HepG2 (cell line): Measurements from ENCODE around the gene P3H3. TPM values are rescaled to one million over a fixed set of nuclear protein-coding genes. Genes with fewer than 3 reads are reported as not detected.

Experiments used
- CENPT ChIP-seq: sonication (generic); formaldehyde crosslinking; IDR thresholded peaks from 2 replicates; pipeline ENCODE4 v1.8.0; 2022; ENCODE audit warnings: low read depth, mild to moderate bottlenecking, moderate library complexity, missing genetic modification reagents
- KLF11 ChIP-seq: IDR thresholded peaks from 2 replicates; pipeline ENCODE4 v1.6.1; 2016; ENCODE audit warnings: missing compliant biosample characterization
- NCOA1 ChIP-seq: sonication (generic); formaldehyde crosslinking; IDR thresholded peaks from 2 replicates; pipeline ENCODE4 v1.9.0; 2021; ENCODE audit warnings: missing genetic modification reagents
- PAX8 ChIP-seq: sonication (generic); formaldehyde crosslinking; IDR thresholded peaks from 2 replicates; pipeline ENCODE4 v1.8.0; 2022; ENCODE audit warnings: mild to moderate bottlenecking, missing genetic modification reagents, borderline replicate concordance
- REL ChIP-seq: sonication (generic); formaldehyde crosslinking; conservative IDR thresholded peaks from 2 replicates; pipeline ENCODE4 v1.8.0; 2022; ENCODE audit warnings: mild to moderate bottlenecking, missing genetic modification reagents, moderate library complexity
- SP5 ChIP-seq: IDR thresholded peaks from 2 replicates; pipeline ENCODE4 v1.6.1; 2016; ENCODE audit warnings: low read depth, borderline replicate concordance
- STAG1 ChIP-seq: sonication (generic); formaldehyde crosslinking; IDR thresholded peaks from 2 replicates; pipeline ENCODE4 v1.4.0; 2020; ENCODE audit warnings: missing genetic modification reagents
- THAP11 ChIP-seq: IDR thresholded peaks from 2 replicates; pipeline ENCODE4 v1.6.1; 2016; ENCODE audit warnings: missing biosample characterization, missing genetic modification reagents
- ZNF143 ChIP-seq: sonication (generic); formaldehyde crosslinking; IDR thresholded peaks from 2 replicates; pipeline ENCODE4 v1.4.0; 2020; ENCODE audit warnings: missing genetic modification reagents
- ZNF256 ChIP-seq: sonication (generic); formaldehyde crosslinking; conservative IDR thresholded peaks from 2 replicates; pipeline ENCODE4 v1.4.0; 2020; ENCODE audit warnings: missing genetic modification reagents
- ZNF446 ChIP-seq: sonication (generic); formaldehyde crosslinking; IDR thresholded peaks from 2 replicates; pipeline ENCODE4 v1.5.0; 2020; ENCODE audit warnings: mild to moderate bottlenecking, missing genetic modification reagents
- ZNF570 ChIP-seq: sonication (generic); formaldehyde crosslinking; IDR thresholded peaks from 2 replicates; pipeline ENCODE4 v1.4.0; 2020; ENCODE audit warnings: mild to moderate bottlenecking, missing genetic modification reagents, borderline replicate concordance
- ZNF792 ChIP-seq: IDR thresholded peaks from 2 replicates; pipeline ENCODE4 v1.6.1; 2016
- polyA plus RNA-seq, 8 experiments: library from polyadenylated mRNA; depleted of rRNA in 3 of 8; stranded (reverse) in 7 of 8; unstranded in 1 of 8; fragments of >200 nt; fragmentation: Illumina TruSeq in 4 of 8; extraction: Trizol in 4 of 8; gene quantifications; 2 replicates each; pipeline versions ENCODE4 v1.2.1 to v1.2.3, GENCODE V29; 2011 to 2016; ENCODE audit warnings: low read depth in 4 of 8, missing spikeins in 1 of 8, mixed read lengths in 1 of 8; ENCODE audit not compliant: insufficient read depth in 1 of 8
- total RNA-seq, 5 experiments: library from RNA; depleted of rRNA; stranded (reverse); fragments of >200 nt; fragmentation: Illumina TruSeq; extraction: Trizol; gene quantifications; 2 replicates each; pipeline ENCODE4 v1.2.3, GENCODE V29; 2016; ENCODE audit warnings: low read depth in 1 of 5
- TF ChIP-seq, protein P1 (sequence below): sonication (generic); formaldehyde crosslinking; IDR thresholded peaks from 2 replicates; pipeline ENCODE4 v1.8.1; 2022; ENCODE audit warnings: mild to moderate bottlenecking, missing genetic modification reagents
- TF ChIP-seq, protein P2 (sequence below): IDR thresholded peaks from 2 replicates; pipeline ENCODE4 v1.6.1; 2012; ENCODE audit warnings: low read depth, low read length, improper control_type of control experiment
- TF ChIP-seq, protein P3 (sequence below): sonication (generic); formaldehyde crosslinking; IDR thresholded peaks from 2 replicates; pipeline ENCODE4 v1.8.0; 2022; ENCODE audit warnings: missing genetic modification reagents, low read depth, mild to moderate bottlenecking, borderline replicate concordance
- TF ChIP-seq, protein P4 (sequence below): sonication (generic); formaldehyde crosslinking; IDR thresholded peaks from 2 replicates; pipeline ENCODE4 v1.4.0; 2020; ENCODE audit warnings: missing genetic modification reagents
- TF ChIP-seq, protein P5 (sequence below): fragments of 450-650 bp; IDR thresholded peaks from 2 replicates; pipeline ENCODE4 v1.6.1; 2016

P3H3 gene
- total and polyA plus RNA-seq, 2 of the 13 experiments (the other 11 are each of a cell fraction or from before 2014, with no cell fraction given) = 20.1 to 20.5 TPM

DNA sequence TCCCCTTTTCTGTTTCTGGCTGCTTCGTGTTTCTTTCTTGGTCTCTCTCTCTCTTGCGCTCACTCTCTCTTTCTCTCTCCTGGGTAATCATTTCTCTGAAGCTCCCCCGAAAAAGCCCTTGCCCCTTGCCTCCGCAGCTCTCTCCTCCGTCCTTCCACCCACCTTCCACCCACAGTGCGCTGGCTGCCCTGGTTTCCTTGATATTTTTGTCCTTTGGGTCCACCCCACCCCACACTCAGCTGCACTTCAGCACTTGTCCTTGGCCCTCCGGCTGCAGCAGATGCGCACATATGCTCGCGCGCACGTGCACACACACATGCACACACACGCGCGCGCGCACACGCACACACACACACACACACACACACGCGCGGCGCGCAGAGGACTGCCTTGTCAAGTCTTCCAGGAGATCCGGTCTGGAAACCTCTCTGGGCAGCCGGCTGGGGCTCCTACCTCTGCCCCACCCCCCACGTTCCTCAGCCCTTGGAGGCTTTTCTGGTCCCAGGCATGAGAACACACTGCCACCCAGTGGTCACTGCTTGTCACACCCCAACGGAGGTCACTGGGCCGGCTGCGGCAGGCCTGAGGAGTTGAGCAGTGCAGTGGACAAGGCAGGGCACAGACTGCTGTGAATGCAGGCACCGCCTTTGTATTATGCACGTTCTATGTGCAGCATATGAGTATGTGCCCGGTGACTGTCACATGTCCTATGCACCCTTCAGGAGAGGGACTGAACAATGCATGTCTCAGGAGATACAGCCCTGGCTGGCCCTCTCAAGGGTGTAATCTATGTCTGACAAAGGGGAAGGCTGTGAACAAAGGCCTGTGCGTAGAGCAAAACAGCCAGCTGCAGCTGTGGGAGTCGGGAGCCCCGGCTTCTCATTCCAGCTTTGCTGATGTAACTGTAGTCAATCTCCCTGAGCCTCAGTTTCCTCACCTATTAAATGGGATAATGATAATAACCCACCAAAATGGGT lies 49.3 kb upstream of the P3H3 start (continued):
- TF ChIP-seq ZNF570 (CRISPR knock-in tag) (no peak), ZNF256 (0 out of 2 replicates have a peak, but pooled peaks have one; percentile 55), CENPT (CRISPR knock-in tag) (peak; percentile 68; the same call in 1 of the 2 replicates), REL (CRISPR knock-in tag) (no peak), PAX8 (CRISPR knock-in tag) (no peak), NCOA1 (no peak; the same call in 1 of the 2 replicates), KLF11 (no peak), ZNF446 (no peak), SP5 (CRISPR knock-in tag) (peak; percentile 66), ZNF792 (CRISPR knock-in tag) (no peak), THAP11 (CRISPR knock-in tag) (peak; percentile 71), STAG1 (CRISPR knock-in tag) (peak; percentile 97), ZNF143 (CRISPR knock-in tag) (no peak)
- TF ChIP-seq, protein P1, sequence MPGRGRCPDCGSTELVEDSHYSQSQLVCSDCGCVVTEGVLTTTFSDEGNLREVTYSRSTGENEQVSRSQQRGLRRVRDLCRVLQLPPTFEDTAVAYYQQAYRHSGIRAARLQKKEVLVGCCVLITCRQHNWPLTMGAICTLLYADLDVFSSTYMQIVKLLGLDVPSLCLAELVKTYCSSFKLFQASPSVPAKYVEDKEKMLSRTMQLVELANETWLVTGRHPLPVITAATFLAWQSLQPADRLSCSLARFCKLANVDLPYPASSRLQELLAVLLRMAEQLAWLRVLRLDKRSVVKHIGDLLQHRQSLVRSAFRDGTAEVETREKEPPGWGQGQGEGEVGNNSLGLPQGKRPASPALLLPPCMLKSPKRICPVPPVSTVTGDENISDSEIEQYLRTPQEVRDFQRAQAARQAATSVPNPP (CRISPR knock-in tag) = 0 out of 2 replicates have a peak, but pooled peaks have one; percentile 49
- TF ChIP-seq, protein P2, sequence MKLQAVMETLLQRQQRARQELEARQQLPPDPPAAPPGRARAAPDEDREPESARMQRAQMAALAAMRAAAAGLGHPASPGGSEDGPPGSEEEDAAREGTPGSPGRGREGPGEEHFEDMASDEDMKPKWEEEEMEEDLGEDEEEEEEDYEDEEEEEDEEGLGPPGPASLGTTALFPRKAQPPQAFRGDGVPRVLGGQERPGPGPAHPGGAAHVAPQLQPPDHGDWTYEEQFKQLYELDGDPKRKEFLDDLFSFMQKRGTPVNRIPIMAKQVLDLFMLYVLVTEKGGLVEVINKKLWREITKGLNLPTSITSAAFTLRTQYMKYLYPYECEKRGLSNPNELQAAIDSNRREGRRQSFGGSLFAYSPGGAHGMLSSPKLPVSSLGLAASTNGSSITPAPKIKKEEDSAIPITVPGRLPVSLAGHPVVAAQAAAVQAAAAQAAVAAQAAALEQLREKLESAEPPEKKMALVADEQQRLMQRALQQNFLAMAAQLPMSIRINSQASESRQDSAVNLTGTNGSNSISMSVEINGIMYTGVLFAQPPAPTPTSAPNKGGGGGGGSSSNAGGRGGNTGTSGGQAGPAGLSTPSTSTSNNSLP = no peak
- TF ChIP-seq, protein P3, sequence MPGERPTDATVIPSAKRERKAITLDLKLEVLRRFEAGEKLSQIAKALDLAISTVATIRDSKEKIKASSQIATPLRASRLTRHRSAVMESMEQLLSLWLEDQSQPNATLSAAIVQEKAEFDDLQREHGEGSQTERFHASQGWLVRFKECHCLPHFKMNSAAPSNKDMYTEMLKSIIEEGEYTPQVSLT (CRISPR knock-in tag) = no peak
- TF ChIP-seq, protein P4, sequence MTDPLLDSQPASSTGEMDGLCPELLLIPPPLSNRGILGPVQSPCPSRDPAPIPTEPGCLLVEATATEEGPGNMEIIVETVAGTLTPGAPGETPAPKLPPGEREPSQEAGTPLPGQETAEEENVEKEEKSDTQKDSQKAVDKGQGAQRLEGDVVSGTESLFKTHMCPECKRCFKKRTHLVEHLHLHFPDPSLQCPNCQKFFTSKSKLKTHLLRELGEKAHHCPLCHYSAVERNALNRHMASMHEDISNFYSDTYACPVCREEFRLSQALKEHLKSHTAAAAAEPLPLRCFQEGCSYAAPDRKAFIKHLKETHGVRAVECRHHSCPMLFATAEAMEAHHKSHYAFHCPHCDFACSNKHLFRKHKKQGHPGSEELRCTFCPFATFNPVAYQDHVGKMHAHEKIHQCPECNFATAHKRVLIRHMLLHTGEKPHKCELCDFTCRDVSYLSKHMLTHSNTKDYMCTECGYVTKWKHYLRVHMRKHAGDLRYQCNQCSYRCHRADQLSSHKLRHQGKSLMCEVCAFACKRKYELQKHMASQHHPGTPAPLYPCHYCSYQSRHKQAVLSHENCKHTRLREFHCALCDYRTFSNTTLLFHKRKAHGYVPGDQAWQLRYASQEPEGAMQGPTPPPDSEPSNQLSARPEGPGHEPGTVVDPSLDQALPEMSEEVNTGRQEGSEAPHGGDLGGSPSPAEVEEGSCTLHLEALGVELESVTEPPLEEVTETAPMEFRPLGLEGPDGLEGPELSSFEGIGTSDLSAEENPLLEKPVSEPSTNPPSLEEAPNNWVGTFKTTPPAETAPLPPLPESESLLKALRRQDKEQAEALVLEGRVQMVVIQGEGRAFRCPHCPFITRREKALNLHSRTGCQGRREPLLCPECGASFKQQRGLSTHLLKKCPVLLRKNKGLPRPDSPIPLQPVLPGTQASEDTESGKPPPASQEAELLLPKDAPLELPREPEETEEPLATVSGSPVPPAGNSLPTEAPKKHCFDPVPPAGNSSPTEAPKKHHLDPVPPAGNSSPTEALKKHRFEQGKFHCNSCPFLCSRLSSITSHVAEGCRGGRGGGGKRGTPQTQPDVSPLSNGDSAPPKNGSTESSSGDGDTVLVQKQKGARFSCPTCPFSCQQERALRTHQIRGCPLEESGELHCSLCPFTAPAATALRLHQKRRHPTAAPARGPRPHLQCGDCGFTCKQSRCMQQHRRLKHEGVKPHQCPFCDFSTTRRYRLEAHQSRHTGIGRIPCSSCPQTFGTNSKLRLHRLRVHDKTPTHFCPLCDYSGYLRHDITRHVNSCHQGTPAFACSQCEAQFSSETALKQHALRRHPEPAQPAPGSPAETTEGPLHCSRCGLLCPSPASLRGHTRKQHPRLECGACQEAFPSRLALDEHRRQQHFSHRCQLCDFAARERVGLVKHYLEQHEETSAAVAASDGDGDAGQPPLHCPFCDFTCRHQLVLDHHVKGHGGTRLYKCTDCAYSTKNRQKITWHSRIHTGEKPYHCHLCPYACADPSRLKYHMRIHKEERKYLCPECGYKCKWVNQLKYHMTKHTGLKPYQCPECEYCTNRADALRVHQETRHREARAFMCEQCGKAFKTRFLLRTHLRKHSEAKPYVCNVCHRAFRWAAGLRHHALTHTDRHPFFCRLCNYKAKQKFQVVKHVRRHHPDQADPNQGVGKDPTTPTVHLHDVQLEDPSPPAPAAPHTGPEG = no peak
- TF ChIP-seq, protein P5, sequence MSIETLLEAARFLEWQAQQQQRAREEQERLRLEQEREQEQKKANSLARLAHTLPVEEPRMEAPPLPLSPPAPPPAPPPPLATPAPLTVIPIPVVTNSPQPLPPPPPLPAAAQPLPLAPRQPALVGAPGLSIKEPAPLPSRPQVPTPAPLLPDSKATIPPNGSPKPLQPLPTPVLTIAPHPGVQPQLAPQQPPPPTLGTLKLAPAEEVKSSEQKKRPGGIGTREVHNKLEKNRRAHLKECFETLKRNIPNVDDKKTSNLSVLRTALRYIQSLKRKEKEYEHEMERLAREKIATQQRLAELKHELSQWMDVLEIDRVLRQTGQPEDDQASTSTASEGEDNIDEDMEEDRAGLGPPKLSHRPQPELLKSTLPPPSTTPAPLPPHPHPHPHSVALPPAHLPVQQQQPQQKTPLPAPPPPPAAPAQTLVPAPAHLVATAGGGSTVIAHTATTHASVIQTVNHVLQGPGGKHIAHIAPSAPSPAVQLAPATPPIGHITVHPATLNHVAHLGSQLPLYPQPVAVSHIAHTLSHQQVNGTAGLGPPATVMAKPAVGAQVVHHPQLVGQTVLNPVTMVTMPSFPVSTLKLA = peak; percentile 84
